Ecto neural progenitor cell (in vitro differentiated cells): ENCODE measurements around the gene GABBR2.

Experiments used
- DNase-seq: peaks from one replicate; pipeline ENCODE4 v3.0.0-alpha.2; 2018; ENCODE audit warnings: low spot score

GABBR2 gene

DNA sequence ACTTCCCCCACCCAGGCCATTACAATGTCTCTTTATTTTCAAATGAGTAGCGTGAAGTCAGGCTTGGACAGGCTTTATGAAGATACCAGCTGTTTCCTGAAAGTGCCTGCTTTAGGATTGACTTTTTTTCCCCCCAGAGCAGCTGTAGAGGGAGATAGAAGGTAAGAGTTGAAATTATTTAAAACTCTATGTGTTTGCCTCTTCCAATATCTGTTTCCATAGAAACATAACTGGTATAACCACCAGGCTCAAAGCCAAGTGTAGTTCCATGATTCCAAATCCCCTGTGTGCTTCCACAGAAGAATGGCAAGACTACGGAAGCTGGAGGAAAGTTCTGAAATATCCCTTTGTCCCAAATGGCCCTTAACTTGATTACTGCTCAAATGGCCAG, 365.9 kb downstream of the GABBR2 start:
- no peak for DNase-seq

GRCh38 chr9:98342098-98342819, 366.5 kb downstream of the GABBR2 start:
- no peak for DNase-seq

- DNase-seq = no peak
Observed at GRCh38 chr9:98341157-98342097, 367.3 kb downstream of the GABBR2 start.

DNA sequence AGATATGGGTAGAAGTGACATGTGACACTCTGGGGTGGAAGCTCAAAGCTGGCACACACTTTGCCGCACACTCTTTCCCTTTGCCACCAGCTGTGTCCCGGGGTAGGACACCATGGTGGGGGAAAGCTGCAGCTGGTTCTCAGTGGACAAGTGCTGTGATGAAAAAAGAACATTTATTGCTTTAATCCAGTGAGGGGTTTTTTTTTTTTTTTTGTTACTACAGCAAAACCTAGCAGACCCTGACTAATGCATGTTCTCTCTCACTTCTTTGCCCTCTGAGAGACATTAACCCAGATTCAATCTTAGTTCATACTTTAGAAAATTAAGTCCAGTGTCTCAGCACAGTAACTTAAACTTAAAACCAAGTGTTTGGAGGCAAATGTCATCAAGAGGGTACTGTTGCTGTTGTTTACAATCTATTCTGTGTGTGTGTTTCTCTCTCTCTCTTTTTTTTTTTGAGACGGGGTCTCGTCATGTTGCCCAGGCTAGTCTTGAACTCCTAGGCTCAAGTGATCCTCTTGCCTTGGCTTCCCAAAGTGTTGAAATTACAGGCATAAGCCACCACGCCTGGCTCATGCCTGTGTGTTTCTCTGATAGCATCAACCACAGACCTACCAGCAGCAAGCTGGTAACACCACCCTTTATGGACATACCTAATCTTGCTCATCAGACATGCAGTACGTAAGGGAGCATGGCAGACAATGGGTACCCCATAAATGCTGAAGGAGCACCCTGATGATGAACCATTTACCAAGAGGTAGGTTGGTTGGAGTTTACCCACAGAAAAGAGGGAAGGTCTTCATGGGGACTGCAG, 368.5 kb downstream of the GABBR2 start:
- no peak for DNase-seq

- no peak for DNase-seq
Observed at GRCh38 chr9:98335661-98336060, 373.1 kb downstream of the GABBR2 start.

GRCh38 chr9:98334796-98335195, 373.9 kb downstream of the GABBR2 start:
- DNase-seq = no peak

DNA sequence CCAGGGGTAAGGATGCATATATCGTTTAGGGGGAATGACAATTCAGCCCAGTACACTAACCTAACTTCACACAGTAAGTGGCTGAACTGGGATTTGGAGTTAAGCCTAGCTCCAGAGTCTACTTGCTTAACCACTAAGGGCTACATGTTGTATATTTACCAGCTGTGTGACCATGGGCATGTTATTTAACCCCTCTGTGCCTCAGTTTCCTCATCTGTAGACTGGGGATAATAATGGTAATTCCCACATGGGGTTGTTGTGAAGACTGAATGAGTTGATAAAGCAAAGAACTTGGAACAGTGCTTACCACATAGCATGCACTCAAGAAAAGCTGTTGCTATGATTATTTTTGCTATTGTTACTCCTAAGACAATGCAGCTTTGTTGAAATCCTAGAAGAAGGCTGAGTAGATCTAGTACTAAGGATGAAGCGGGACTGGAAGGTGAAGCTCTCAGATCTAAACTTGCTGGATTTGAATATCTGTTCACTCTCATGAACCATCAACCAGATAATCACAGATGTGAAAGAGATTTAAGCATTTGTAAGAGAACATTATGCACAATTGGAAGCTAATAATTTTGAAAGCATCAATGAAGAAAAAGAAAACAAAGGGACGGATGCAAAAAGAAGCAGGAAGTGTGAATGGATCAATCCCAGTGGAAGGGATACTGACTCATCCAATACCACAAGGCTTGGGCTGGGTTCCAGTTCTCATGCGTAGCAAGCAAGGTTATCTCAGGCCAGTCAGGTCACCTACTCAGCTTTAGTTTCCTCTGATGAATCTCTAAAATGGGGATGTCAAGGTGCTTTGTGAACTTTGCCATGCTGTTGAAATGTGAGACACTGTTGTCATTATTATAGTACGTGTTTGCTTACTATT, 374.8 kb downstream of the GABBR2 start:
- no peak for DNase-seq

DNA sequence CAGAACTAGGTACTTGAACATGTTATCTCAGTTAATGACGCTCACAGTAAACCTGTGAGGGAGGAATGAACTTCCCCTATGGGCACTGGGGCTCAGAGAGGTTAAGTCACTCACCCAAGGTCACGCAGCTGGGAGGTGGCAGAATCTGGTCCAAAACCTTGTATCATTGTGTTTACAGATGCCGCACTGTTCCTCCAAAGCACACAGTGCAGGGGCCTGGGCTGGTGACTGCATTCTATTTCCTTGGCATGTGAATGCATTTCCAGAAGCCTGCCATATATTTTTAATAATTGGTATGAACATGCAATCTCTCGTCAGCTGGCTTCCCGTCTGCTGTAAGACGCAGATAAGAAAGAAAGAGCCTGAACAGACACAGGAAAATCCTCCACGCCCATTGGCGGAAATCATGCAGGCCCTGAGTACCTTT, 376.3 kb downstream of the GABBR2 start:
- no peak for DNase-seq

DNA sequence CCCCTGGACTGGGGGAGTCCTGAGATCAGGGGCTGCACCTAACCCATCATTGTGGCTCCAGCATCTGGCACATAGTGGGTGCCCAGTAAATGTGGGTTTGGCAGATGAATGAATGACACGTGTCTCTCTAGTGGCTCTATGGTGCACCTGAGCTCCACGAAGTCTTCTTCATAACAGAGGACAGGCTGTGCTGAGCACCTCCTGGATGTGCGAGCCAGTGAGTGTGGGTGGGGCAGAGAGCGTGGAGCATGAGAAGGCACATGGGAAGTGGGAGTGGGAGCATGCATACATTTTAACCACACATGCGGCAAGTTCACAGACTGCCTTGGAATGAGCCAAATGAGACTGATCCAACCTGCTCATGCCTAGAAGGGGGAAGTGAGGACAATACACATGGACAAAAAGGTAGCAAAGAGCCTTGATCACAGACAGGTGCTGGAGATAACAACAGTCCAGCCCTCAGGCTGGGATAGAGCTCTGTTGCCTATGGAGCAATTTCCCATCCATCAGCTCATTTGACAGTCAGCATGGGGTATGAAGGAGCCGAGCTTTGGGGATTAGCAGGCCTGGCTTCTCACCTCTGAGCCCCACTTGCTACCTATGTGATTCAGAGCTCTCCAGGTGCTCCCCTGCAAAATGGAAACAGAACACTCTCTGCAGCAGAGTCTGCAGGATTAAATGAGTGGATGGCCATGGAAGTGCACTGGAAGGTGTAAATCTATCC, 377.0 kb downstream of the GABBR2 start:
- no peak for DNase-seq

- DNase-seq = no peak
Observed at GRCh38 chr9:98330831-98331230, 377.9 kb downstream of the GABBR2 start.

DNA sequence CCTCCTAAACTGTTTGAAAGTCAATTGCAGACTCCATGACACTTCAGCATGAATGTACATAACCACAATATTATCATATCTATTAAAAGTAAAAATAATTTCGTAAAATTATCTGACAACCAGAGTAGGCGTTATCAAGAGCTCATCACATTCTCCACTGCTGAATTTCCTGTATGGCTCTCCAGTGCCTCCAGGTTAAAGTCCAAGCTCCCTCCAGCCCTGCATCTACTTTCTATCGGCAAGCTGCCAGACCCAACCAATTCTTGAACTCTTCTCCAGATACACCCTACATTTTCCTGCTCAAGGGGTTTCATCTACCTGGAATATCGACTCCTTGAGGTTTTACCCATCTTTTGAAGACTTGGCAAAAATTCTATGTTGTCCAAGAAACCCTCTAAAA, 378.8 kb downstream of the GABBR2 start:
- DNase-seq = no peak

DNA sequence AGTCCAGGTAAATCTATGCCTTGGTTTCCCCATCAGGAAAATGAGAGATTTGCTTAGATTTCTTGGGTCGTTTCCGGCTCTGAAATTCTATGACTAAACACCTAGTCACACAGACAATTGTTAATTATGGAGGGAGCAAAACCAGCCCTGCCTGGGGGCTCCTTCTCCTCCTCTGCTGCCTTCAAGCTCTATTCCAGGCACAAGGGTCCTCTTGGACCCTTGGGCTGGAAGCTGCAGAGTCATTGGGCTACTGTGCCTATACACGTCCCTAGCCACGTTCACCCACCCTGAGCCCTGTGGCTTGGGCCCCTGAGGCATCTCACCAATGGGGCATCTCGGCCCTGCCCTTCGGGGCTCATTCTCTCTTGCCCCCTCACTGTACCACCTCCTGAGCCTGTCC, 379.5 kb downstream of the GABBR2 start:
- no peak for DNase-seq

- no peak for DNase-seq
Observed at GRCh38 chr9:98328770-98329169, 380.0 kb downstream of the GABBR2 start.

GRCh38 chr9:98328141-98328540, 380.6 kb downstream of the GABBR2 start:
- DNase-seq = no peak

GRCh38 chr9:98327249-98327561, 381.5 kb downstream of the GABBR2 start:
- DNase-seq = no peak

GRCh38 chr9:98326459-98327248, 382.1 kb downstream of the GABBR2 start:
- DNase-seq = no peak

GRCh38 chr9:98324801-98325200, 383.9 kb downstream of the GABBR2 start:
- DNase-seq = no peak

- no peak for DNase-seq
Observed at GRCh38 chr9:98323831-98324135, 385.0 kb downstream of the GABBR2 start.

- DNase-seq = no peak
Observed at GRCh38 chr9:98323051-98323830, 385.5 kb downstream of the GABBR2 start.
